Posterior vena cava (tissue), 2 donors: ENCODE results near the gene CCN2. TPM values are rescaled to one million over a fixed set of nuclear protein-coding genes. Genes with fewer than 3 reads are reported as not detected.

Experiments used
- DNase-seq: peaks from one replicate; pipeline ENCODE4 v3.0.0-alpha.2; 2020; ENCODE audit warnings: low spot score
- intact Hi-C, 2 donors: fragments of 100-400 bp; cut with DNase I; formaldehyde crosslinking; loops; one replicate each; pipeline versions ENCODE4 v1.14.1 to v1.14.2; 2022 to 2023
- total RNA-seq, 2 donors: library from RNA; stranded (reverse); fragmentation: NEBNext Ultra II Directional; extraction: Animal tissue kit (Norgen Biotek cat#: 25700); gene quantifications; one replicate each; pipeline ENCODE4 v1.2.1, GENCODE V29; 2021
- donor health status: DM: yes; HTN: yes; CAD: no.
- donor health status: DM: yes; HTN: yes; CAD: no.

Gene CCN2
- total RNA-seq, 2 donors from 2014 or later, result 357 to 408 TPM

GRCh38 chr6:131970076-131970859 lies 19.1 kb upstream of the CCN2 start:
- intact Hi-C loops, result no loop called here
- DNase-seq, result no peak

GRCh38 chr6:131968656-131969055 lies 17.5 kb upstream of the CCN2 start:
- DNase-seq, result no peak
- intact Hi-C loops, result no loop called here

- no peak for DNase-seq
- intact Hi-C loops, result no loop called here
Measured at GRCh38 chr6:131967948-131968347, 16.8 kb upstream of the CCN2 start.

GRCh38 chr6:131966443-131966842 lies 15.3 kb upstream of the CCN2 start:
- intact Hi-C loops, result no loop called here
- DNase-seq, result no peak

DNA sequence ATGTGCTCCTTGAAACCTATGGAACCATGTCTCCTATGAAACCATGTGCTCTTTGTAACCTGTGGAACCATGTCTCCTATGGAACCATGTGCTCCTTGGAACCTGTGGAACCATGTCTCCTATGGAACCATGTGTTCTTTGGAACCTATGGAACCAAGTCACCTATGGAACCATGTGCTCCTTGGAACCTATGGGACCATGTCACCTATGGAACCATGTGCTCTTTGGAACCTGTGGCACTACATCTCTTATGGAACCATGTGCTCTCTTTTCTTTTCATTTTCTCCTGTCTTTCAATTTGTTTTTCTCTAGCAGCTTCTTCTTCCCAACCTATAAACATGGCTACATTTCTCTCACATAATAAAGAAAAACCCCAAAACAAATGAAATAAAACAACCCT lies 11.9 kb upstream of the CCN2 start:
- intact Hi-C loops, result no loop called here
- no peak for DNase-seq

DNA sequence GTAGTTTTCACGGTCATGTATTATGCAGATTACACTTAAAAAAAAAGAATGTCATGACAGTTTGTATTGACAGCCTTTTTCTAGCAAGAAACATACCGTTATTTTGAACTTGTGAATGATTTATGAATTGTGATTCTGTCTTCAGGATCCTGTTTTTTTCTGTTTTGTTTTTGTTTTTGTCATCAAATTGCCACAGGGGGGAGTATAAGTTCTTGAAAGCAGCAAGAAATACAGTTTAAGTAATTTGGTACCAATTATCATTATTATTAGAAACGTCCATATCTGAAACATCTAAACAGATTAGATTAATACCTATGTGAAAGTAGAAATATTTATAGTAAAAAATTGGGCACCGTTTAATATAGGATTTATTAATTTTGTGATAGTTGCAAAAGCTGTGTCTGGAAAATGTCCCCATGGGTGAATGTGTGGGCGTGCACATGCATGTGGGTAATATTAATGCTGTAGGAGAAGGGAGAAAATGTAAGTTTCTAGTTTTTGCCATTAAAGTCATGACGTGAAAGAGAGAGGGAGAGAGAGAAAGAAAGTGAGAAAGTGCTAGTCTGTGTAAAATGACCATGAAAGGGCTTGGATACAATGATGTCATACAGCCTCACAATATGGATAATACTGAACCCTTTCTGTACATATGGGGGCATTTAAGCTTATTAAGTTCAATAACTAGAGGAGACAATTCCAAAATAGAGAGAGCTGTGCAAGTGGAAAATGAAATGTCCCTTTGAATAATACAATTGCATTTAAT lies 9.4 kb upstream of the CCN2 start:
- DNase-seq, result no peak
- intact Hi-C loops, result no loop called here

DNA sequence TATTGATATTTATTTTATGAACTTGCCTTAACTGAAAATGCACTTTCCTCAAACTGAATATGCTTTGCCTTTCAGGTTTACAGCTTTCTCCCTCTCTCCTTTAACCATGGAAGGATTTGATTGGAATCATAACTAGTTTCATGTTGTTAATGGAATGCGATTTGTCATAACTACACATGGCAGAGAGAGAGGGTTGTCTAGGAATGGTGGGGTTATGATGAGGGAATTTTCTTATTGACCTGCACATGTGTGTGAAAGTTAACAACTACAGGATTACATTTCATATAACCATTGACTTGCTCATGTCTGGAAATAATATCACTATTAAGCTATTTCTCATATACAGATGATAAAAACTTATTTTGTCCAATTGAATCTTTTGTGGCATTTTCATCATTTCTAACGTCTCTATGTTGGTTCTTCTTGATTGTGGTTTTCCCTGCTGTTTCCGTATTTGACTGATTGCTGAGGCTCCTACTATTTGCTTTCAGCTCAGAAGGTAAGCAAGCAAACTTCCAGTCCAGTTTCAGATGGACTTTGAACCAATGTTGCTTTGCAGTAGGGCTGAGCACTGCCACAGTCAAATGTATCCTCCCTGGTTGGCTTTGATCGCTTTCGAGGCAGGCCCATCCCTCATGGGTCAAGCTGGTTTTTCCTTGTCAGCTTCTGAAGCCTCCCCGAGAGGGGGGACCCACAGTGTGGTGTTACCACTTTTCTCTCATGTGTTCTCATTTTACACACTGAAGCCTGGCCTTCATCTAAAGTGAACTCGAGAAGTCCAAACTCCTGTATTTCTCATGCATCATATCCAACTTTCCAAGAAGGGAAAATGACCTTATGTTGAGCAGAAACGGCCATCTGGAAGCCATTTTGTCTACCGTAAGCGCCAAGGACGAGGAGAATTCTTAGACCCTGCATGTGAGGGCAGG lies 7.6 kb upstream of the CCN2 start:
- no peak for DNase-seq
- intact Hi-C loops, result no loop called here

DNA sequence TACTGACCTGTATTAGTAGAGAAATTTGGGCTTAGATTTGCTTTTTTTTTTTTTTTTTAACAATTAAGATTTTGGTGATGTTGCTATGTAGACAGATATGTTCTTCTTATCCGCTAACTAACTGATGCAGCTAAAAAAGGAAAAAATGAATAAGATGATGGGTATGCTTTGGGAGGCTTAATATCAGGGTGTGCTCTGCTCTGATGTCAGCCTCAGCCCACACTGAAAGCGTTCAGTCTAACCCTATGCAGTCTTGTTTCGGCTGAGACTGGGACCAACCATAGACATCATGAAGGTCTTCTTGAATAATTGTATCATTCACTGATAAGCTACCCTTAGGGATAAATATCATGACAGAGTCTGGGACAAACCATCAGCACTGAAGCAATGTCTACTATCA lies 6.9 kb upstream of the CCN2 start:
- DNase-seq, result no peak
- intact Hi-C loops, result no loop called here

- intact Hi-C loops, result no loop called here
- DNase-seq, result no peak
Measured at GRCh38 chr6:131955876-131956275, 4.7 kb upstream of the CCN2 start.

- intact Hi-C loops, result no loop called here
- no peak for DNase-seq
Measured at GRCh38 chr6:131955192-131955591, 4.0 kb upstream of the CCN2 start.

- DNase-seq, result no peak
Measured at GRCh38 chr6:131954775-131955107, 3.6 kb upstream of the CCN2 start.

DNA sequence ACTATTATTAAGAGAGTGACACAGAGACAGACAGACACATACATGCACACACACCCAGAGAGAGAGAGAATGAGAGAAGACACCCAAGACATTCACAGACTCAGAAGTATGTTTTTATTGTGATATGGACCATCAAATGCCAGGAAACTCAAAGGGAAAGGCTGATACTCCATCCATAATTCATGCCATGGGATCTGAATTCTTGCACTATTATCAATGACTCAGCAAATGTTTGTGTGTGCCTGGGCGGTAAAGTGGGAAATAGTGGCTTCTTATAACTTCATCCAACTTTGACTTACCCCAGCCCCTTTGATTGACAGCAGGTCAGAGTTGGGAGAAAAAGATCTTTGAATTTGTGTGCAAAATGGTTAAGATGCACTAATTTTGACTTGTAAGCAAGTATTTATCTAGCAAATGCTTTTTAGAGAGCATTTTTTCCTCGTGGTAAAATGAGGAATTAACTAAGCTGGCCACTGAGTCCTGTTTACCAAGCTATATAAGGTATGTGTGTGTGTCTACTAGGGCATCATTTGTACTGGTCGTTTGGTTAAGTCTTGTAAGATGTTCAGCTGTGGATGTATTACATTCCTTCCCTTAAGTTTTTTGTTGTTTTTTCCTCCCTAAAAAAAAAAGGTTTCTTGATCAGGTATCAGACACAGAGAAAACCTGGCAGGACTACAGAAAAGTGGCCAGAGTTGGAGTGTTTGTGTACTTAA lies 3.0 kb upstream of the CCN2 start:
- intact Hi-C loops, result no loop called here
- DNase-seq, result no peak

More at GRCh38 chr6:131954775-131955107, 3.6 kb upstream of the CCN2 start:
- intact Hi-C loops, result no loop called here

- DNase-seq, result no peak
- intact Hi-C loops, result no loop called here
Measured at GRCh38 chr6:131952886-131953509, 1.8 kb upstream of the CCN2 start.

DNA sequence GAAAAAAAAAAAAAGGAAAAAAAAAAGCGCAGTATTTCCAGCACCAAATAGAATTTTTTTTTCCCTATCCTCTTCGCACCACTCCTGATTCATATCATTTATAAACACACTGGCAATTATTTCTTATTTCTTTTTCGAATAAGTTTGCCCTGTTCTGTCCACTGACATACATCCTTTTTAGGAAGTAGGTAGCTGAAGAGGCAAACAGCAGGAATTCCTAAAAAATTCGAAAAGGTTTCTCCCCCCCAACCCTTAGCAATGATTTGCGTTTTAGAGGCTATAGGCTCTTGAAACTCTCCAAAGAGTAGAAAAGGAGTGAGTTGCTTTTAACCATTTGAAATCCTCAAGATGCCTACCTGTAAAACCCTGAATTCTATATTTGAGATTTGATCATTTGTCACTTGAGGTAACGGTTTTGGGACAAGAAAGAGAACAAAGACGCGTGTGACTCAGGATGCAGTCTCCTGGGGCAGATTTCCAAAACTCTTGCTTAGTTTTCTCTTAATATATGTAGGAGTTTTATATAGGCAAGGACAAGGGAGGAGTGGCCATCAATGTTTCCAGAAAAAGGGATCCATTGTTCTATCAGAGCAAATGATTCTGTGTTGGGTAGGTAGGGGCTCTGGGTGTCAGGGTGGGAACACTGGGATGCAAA lies 531 bp upstream of the CCN2 start:
- DNase-seq, result no peak
- intact Hi-C loops, result no loop called here

DNA sequence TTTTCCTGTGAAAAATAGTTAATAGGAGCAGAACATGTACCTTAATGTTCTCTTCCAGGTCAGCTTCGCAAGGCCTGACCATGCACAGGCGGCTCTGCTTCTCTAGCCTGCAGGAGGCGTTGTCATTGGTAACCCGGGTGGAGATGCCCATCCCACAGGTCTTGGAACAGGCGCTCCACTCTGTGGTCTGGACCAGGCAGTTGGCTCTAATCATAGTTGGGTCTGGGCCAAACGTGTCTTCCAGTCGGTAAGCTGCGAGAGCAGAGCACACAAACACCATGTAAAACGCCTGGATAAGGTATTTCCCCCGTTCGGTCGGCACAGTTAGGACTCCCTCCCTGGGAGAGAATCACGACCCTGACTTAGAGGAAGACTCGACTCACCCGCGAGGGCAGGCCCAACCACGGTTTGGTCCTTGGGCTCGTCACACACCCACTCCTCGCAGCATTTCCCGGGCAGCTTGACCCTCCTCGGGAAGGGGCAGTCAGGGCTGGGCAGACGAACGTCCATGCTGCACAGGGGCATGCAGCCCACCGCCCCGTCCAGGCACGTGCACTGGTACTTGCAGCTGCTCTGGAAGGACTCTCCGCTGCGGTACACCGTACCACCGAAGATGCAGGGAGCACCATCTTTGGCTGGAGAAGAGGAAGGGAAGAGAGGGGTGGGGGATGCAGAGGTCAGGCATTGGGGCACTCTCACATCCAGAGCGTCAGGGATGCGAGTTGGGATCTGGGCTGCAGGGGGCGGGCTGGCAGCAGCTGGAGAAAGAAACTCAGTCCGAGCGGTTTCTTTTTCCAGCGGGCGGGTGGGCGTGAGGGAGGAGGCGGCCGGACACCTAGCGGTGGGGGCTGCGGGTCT lies 1.0 kb downstream of the CCN2 start:
- intact Hi-C loops, result no loop called here
- peak; percentile 92 for DNase-seq

- DNase-seq, result no peak
- intact Hi-C loops, result no loop called here
Measured at GRCh38 chr6:131949620-131949908, 1.6 kb downstream of the CCN2 start.

- peak; percentile 86 for DNase-seq
- intact Hi-C loops, result no loop called here
Measured at GRCh38 chr6:131948692-131949619, 2.2 kb downstream of the CCN2 start.
